Upper lobe of right lung (tissue), 1 donor: ENCODE results near the gene PKP1. TPM values are rescaled to one million over a fixed set of nuclear protein-coding genes. Genes with fewer than 3 reads are reported as not detected.

Experiments used
- ATAC-seq: fragments of 200-7000 bp; cut with Tn5 transposase; one replicate; pipeline ENCODE4 v1.9.1; 2020; ENCODE audit warnings: mild to moderate bottlenecking, moderate library complexity
- DNase-seq: peaks from one replicate; pipeline ENCODE4 v3.0.0-alpha.2; 2020
- H3K27ac ChIP-seq: fragments of 200-600 bp; one replicate; pipeline ENCODE4 v1.8.0; 2022
- H3K27me3 ChIP-seq: fragments of 200-600 bp; one replicate; pipeline ENCODE4 v1.8.0; 2022; ENCODE audit warnings: mild to moderate bottlenecking
- H3K36me3 ChIP-seq: fragments of 200-600 bp; one replicate; pipeline ENCODE4 v1.8.0; 2022
- H3K4me1 ChIP-seq: fragments of 200-600 bp; one replicate; pipeline ENCODE4 v1.8.0; 2022
- H3K4me3 ChIP-seq: fragments of 200-600 bp; one replicate; pipeline ENCODE4 v1.8.0; 2022; ENCODE audit warnings: mild to moderate bottlenecking
- H3K9me3 ChIP-seq: fragments of 200-600 bp; one replicate; pipeline ENCODE4 v1.8.0; 2022
- CTCF ChIP-seq: fragments of 200-600 bp; IDR thresholded peaks from one replicate; pipeline ENCODE4 v1.8.0; 2022; ENCODE audit warnings: antibody characterized with exemption
- intact Hi-C: fragments of 100-400 bp; cut with DNase I; formaldehyde crosslinking; loops from one replicate; pipeline ENCODE4 v1.11.0; 2022
- total RNA-seq: library from RNA; stranded (reverse); fragmentation: NEBNext Ultra II Directional; extraction: Animal tissue kit (Norgen Biotek cat#: 25700); gene quantifications from one replicate; pipeline ENCODE4 v1.2.1, GENCODE V29; 2021
- donor health status: DM: no; HTN: yes; CAD: no; lungs with severe emphysema.

Gene PKP1
- total RNA-seq, 1 donor from 2014 or later: 0.69 TPM

DNA sequence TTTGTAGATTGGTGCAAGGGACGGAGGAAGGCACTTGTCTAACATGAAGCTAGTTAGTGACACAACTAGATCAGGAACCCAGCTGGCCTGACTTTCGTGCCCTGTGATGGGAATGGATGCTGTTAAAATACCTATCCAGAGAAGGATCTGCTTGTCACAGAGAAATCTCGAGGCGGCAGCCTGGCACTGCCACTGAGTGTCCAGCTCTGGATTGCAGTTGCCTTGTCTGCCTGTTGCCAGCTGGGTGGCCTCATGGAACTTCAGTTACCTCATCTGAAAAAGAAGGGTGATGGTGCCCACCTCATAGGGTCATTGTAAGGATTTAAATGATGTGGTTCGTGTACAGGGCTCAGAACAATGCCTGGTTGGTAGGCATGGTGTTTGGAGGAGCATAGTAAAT is 2.4 kb upstream of the PKP1 start:
- no peaks in the 10 kb centered on the region for H3K9me3 ChIP-seq
- TF ChIP-seq CTCF: no peak
- DNase-seq: no peak
- no peaks in the 10 kb centered on the region for H3K36me3 ChIP-seq
- peaks cover 27% of the 10 kb centered on the region for H3K27me3 ChIP-seq
- intact Hi-C loops: no loop called here
- ATAC-seq: no peak
- H3K4me3 ChIP-seq: no peak overlapping the region
- no peaks in the 10 kb centered on the region for H3K4me1 ChIP-seq
- no peak overlapping the region for H3K27ac ChIP-seq

DNA sequence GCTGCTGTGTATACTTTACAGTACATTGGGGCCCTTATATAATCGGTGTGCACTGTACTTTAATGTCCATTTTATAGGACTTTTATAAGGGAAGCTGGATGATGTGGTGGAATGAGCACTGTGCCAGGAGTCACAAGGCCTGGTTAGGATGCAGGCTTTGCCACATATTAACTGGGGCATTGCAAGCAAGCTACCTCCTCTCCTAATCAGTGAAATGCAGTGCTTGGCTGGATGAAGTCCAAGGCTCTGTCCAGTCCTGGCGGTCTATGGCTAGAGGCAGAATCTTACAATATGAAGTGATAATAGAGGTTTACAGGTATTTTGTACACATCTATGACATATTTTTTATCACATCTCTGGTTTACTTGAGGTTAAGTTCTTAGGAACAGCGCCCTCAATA is 1.7 kb upstream of the PKP1 start:
- no peaks in the 10 kb centered on the region for H3K4me1 ChIP-seq
- no peak for DNase-seq
- peaks cover 27% of the 10 kb centered on the region for H3K27me3 ChIP-seq
- ATAC-seq: no peak
- intact Hi-C loops: no loop called here
- no peak overlapping the region for H3K4me3 ChIP-seq
- H3K36me3 ChIP-seq: no peaks in the 10 kb centered on the region
- TF ChIP-seq CTCF: no peak
- no peaks in the 10 kb centered on the region for H3K9me3 ChIP-seq
- no peak overlapping the region for H3K27ac ChIP-seq

GRCh38 chr1:201282216-201282615 is 1.1 kb upstream of the PKP1 start:
- no peak for DNase-seq
- TF ChIP-seq CTCF: no peak
- ATAC-seq: no peak
- H3K4me1 ChIP-seq: no peaks in the 10 kb centered on the region
- H3K9me3 ChIP-seq: no peaks in the 10 kb centered on the region
- H3K36me3 ChIP-seq: no peaks in the 10 kb centered on the region
- no peak overlapping the region for H3K27ac ChIP-seq
- H3K27me3 ChIP-seq: peaks cover 27% of the 10 kb centered on the region
- no peak overlapping the region for H3K4me3 ChIP-seq
- intact Hi-C loops: no loop called here

GRCh38 chr1:201283836-201284553 is 689 bp downstream of the PKP1 start:
- no peak overlapping the region for H3K4me3 ChIP-seq
- intact Hi-C loops: no loop called here

DNA sequence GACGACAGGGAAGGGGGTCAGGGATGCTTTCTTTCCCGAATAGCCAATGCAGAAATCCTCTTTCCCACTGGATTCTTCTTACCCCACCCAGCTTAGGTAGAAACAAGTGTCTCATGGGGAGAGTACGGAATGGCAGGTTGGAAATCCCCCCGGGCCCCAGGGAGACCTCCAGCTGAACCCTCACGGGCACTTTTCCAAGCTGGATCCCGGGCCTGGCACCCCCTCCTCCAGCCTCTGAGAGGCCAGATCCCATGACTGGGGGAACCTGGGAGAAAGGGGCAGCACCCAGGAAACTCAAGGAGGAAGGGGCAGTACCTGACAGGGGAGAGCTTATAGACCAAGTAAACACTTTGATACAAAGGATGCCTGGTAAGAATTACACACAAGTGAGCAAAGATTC is 1.3 kb downstream of the PKP1 start:
- H3K27me3 ChIP-seq: peaks cover 27% of the 10 kb centered on the region
- H3K9me3 ChIP-seq: no peaks in the 10 kb centered on the region
- no peaks in the 10 kb centered on the region for H3K4me1 ChIP-seq
- no peak overlapping the region for H3K27ac ChIP-seq
- no peak for TF ChIP-seq CTCF
- ATAC-seq (no peak), DNase-seq (no peak)
- intact Hi-C loops: no loop called here
- no peak overlapping the region for H3K4me3 ChIP-seq
- no peaks in the 10 kb centered on the region for H3K36me3 ChIP-seq

More at GRCh38 chr1:201283836-201284553, 689 bp downstream of the PKP1 start:
- no peak for ATAC-seq
- Histone ChIP-seq H3K36me3 (no peaks in the 10 kb centered on the region), H3K27me3 (peaks cover 27% of the 10 kb centered on the region), H3K9me3 (no peaks in the 10 kb centered on the region), H3K4me1 (no peaks in the 10 kb centered on the region), H3K27ac (no peak overlapping the region)
- no peak for DNase-seq
- TF ChIP-seq CTCF: no peak

- no peak overlapping the region for H3K27ac ChIP-seq
- H3K4me1 ChIP-seq: no peaks in the 10 kb centered on the region
- H3K36me3 ChIP-seq: no peaks in the 10 kb centered on the region
- ATAC-seq (no peak), DNase-seq (no peak)
- H3K4me3 ChIP-seq: no peak overlapping the region
- no peak for TF ChIP-seq CTCF
- intact Hi-C loops: no loop called here
- H3K9me3 ChIP-seq: no peaks in the 10 kb centered on the region
- peaks cover 27% of the 10 kb centered on the region for H3K27me3 ChIP-seq
Observed at GRCh38 chr1:201285846-201286245, 2.5 kb downstream of the PKP1 start.
